Neural cell (in vitro differentiated cells): Measurements from ENCODE around the gene RBM5.

Source experiments
- CTCF ChIP-seq: fragments of 450-650 bp; IDR thresholded peaks from 2 replicates; pipeline ENCODE4 v1.5.1; 2014; ENCODE audit warnings: antibody characterized with exemption, mild to moderate bottlenecking, moderate library complexity; ENCODE audit not compliant: poor library complexity, severe bottlenecking
- EZH2 ChIP-seq: fragments of 200-600, 300-800 bp; shearing (Covaris generic), sonication (generic); IDR thresholded peaks from 2 replicates; pipeline ENCODE4 v1.6.1; 2014; ENCODE audit warnings: antibody characterized with exemption, low read length, borderline replicate concordance, mild to moderate bottlenecking; ENCODE audit not compliant: insufficient read depth, poor library complexity, severe bottlenecking
- MXI1 ChIP-seq: fragments of 450-650 bp; conservative IDR thresholded peaks from 2 replicates; pipeline ENCODE4 v1.6.1; 2014; ENCODE audit warnings: antibody characterized with exemption, mild to moderate bottlenecking; ENCODE audit not compliant: poor library complexity, severe bottlenecking
- POLR2AphosphoS5 ChIP-seq: IDR thresholded peaks from 2 replicates; pipeline ENCODE4 v1.6.1; 2012
- RAD21 ChIP-seq: fragments of 450-650 bp; conservative IDR thresholded peaks from 2 replicates; pipeline ENCODE4 v1.6.1; 2014; ENCODE audit warnings: antibody characterized with exemption, mild to moderate bottlenecking, moderate library complexity
- REST ChIP-seq: IDR thresholded peaks from 2 replicates; pipeline ENCODE4 v1.6.1; 2012; ENCODE audit warnings: borderline replicate concordance

- TF ChIP-seq POLR2AphosphoS5: no peak
- TF ChIP-seq CTCF: no peak
- no peak for TF ChIP-seq EZH2
- TF ChIP-seq RAD21: no peak
- TF ChIP-seq REST: no peak
- TF ChIP-seq MXI1: no peak
These were observed 73.5 kb downstream of the RBM5 start for GRCh38 chr3:50162034-50162883.
